HG03175 (cell line): ENCODE measurements around the gene GPR4.
"Not testable (repeated sequence)": the region's sequence is repeated elsewhere in the genome, so short reads cannot be mapped to it uniquely, and the experiment has no call there.

Experiments
- ATAC-seq: cut with Tn5 transposase; IDR thresholded peaks from one replicate; pipeline ENCODE4 v1.9.1; 2021; ENCODE audit warnings: mild to moderate bottlenecking, moderate library complexity; ENCODE audit not compliant: unreplicated experiment

The GPR4 gene

DNA sequence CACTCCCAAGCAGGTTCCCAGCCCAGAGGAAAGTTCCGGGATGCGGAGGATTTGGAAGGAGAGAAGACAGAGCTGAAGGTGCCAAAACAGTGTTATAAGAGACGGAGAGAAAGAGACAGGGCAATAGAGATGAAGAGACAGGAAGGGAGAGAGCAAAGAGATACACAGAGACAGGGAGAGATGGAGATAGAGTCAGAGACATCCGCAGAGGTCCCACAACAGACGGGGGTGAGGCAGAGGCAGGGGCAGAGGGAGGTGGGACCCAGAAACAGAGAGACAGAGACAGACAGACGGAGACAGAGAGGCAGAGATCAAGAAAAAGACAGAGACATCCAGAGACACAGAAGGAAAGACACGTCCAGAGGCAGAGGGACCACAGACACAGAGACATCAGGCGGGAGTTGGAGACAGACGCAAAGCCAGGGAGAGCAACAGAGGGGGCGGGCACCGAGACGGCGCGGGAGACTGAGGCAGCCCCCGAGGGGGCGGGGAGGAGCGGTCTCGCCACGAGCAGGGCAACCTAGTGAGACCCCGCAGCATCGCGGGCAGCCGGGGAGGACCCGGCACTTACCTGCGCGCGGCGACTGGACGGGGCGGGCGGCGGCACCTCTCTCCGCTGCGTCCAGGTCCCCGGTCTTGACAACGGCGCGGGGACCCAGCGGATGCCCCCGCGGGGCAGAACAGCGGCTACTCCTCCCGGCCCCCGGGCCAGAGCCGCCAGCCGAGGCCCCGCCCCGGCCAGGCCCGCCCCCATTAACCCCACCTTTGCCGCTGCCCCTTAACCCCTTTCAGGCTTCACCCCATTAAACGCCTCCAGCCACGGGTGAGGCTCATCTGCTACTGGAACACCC lies at the start of gene GPR4:
TSS of gene GPR4 (minus strand) at position 689 of the 851 bp plus-strand sequence. CDS start 10,346 bp downstream, outside the sequence.
- no peak for ATAC-seq

DNA sequence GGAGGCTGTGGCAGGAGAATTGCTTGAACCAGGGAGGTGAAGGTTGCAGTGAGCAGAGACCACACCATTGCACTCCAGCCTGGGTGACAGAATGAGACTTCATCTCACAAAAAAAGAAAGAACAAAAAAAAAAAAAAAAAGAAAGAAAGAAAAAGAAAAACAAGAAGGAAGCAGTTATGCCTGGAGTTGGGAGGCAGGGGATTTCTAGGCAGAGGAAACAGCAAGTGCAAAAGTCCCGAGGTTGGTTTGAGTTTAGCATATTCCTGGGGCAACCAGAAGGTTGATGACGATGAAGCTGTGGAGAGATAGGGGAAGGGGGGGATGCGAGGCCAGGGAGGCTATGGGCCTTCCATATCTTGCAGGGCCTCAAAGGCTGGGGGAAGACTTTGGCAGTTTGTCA lies 48.7 kb upstream of the GPR4 start:
- ATAC-seq, result no peak

DNA sequence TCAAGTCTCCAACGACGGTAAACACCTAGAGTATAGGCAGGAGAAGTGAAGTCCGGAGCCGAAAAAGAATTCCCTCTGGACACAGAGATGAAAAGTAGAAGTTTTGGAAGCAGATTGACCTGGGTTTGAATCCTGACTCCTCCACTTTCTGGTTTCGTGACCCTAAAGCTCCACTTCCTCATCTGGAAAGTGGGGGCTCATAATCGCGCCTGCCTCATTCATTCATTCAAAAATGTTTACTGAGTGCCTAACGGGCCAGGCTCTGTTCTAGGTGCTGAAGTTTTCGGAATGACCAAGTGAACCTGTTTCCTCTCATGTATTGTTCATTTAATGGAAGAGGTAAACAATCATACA lies 44.3 kb upstream of the GPR4 start:
- ATAC-seq, result no peak

DNA sequence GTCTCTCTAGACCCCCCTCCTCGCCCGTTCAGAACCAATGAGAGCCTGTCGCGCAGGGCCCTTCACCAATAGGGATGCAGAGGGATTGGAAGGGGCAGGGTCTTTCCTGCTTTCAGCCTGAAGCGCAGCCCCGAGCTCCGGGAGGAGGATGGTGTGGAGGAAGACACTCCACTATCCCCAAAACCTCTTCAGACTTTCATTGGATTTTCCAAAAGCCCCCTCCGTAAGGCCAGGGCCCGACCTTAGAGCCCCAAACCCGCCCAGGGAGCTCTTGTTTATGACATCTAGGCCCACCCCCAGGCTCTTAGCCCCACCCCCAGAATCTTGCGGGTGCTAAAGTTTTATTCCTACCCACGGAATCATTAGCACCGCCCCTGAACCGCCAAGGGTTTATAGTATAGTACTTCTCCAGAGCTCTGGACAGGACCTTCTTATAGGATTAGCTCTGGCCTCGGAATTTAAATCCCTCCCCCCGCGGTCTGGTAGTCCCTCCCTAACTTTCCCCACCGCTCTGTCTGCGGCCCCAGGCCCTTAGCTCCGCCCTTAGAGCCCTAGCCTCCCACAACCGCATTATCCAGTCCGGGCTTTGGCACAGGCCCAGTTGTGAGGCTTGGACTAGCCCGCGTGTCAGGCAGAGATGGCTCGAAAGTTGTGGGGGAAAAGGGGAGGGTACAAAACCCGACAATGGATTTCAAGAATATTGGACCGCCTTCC lies 43.8 kb upstream of the GPR4 start:
- ATAC-seq, result no peak

DNA sequence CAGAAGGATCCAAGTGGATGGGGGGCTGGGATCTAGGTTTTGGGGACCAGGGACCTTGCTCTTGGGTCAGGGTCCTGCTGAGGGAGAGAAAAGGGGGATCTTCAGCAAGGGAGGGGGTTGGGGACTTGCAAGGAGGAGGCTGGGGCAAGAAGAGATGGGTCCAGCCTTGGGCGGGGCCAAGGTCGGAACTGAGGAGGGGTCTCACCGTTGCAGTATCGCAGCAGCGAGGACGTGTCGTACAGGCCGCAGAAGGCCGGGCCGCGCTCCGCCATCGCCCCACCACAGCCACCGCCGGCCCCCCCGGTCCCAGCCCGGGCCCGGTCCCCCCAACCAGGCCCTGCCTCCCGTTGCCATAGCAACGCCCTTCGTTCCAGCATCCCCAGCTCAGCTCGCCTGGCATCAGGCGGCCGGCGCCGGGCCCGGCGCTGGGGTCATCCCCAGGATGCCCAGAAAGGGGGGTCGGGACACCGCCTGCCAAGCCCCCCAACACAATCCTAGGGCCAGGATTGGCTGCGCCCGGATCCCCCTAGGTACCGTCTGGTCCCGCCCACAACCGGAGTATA lies 43.1 kb upstream of the GPR4 start:
- ATAC-seq, result no peak

DNA sequence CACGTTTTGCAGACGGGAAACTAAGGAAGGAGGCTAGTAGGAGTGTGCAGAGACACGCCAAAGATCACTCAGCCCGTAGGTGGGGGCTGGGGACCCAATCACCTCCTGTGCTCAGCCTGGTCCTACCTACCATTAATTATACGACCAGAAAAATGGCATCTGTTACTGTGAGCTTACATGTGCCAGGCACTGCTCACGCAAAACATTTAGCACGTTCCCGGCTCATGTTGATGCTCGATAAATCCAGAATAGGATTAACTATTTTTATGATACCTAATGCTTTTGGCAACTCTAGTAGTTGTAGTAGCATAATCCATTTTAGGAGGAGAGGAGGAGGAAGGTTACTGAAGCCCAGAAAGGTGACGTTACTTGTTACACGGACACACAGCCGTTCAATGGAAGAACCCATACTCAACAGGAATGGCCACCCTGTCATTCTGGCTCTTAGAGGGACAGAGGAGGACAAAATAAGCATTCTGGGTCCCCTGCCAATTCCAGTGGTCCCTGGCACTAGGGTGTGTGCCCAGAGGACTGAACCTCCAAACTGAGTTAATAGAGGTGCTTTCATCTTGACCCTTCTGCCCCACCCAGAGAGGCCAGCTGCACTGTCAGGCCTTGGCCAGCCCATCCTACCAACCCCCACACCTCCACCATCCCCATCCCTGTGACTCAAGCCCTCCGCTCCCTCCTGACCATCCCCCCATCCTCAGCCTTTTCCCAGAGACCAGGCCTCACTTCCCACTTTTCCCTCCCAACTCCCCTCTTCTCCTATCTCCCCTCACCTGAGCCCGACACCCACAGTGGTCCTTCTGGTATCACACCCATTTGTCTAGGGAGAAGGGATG lies 42.1 kb upstream of the GPR4 start:
- no peak for ATAC-seq

DNA sequence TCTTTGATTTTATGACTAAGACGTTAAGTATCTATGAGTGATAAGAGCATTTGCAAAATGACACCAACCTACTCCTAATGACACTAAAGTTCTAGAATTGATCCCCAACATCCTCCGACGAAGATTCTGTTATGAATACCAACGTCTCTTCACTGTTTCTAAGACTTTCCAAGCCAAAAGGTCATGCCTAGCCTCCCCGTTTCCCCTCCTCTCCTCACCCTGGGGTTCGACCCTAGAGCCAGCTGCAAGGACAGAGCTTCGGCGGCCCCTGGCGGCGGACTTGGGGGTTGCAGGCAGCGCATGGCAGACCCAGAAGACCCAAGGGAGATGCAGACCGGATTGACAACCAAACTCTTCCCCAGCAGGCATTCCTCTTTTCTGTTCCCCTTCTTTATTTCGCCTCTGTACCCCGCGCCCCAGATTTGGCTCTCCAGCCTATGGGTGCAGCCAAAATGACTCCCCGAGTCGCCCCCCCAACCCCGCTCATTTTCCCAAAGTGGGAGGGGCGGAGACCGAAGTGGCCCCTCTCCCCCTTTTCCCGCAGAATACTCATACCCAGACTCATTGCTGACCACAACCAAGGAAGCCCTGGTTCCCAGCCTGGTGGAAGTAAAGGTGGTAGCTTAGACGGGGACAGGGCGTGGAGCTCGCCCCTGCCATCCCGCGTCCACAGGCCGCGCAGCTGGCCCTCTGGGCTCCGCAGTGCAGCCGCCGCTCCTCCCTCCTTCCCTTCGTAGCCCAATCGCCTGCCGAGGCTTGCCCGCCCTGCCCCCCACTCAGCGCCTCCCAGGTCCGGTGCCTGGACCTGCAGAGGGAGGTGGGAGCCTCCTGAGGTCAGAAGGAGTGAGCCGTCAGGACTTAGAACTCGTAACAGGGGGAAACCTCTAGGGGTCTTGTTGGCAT lies 41.3 kb upstream of the GPR4 start:
- ATAC-seq, result no peak

DNA sequence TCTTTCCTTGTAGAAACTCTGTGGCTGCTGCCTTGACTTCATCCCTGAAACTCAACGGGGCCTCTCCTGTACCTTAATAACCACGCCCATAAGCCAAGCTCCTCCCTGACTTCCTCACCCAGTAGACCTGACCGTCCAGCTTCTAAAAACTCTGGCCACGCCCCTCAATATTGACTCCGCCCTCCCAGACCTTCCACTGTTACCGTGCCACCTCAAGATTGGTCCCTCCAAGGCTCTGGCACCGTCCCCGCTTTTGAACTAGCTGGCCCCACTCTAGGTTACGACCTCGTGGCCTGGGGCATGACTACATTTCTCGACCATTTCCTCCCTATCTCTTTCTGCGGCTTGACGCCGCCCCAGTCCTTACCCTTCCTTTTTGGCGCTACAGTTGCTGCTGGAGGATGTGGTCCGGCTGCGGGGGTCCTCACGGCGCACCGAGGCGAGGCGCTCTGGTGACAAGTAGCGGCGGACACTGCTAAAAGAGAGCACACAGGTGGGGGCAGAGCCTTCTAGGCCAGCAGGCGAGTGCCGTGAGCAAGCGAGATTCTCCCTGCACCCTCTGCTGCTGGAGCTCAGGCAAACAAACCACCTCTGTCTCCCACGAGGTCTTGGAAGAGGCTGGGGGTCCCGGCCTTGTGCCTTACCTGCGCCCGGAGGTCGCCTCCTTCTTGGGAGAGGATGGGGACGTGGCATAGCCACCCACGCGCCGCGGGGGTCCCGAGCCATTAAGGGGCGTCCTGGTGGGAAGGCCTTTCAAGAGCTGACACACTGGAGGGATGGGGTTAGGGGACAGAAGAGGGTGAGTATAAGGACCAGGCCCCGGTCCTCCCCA lies 39.5 kb upstream of the GPR4 start:
- peak; percentile 54 for ATAC-seq

DNA sequence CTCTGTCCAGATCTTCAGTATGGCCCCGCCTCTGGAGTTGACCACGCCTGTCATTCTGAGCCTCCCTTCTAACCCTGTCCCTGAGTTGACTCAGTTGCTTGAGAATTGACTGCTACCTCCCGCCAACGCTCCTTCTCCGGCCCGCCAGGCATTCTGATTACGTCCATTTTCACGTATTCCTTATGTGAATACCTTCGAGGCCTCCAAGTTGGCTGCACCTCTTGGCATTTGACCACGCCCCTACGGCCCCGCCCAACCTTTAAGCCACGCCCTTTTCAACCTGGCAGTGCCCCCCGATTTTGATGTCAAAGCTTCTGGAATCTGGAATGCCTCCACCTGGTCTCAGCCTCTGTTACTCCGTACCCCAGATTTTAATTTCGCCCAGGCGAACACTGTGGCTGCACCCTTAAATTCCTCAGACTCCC lies 38.8 kb upstream of the GPR4 start:
- no peak for ATAC-seq

DNA sequence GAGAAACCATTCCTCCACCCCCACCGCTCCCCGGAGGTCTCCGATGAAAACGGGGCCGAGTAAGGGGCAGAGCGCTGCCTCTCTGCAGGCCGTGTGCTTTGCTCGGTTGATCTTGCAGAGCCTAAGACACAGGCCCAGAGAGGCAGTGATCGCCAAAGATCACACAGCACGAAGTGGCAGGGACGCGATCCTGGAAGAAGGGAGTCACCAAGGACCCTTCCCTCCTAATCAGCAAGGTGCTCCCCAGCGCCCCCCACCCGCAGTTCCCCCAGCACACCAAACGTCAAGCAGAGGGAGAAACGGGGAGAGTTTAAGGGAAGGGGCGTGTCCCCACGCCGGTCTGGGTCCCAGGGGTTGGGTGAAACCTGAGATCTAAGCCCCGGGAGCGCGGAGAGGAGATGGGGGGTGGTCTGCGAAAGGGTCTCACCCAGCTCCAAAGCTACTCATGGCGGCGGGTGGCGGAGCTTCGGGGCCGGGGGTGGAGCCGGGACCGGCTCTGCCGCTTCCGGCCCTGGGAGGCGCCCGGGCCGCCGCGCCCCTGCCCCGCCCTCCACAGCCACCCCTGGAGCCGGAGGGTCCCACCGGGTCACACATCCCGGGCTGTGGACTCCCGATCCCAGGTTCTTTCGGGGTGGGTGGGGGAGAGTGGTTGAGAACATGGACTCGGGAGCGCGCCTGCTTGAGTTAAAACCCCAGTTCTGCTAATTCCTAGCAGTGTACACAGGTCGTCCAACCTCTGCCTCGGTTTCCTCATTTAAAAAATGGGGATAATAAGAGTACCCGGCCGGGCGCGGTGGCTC lies 37.1 kb upstream of the GPR4 start, which contains the start of gene EML2:
TSS of gene EML2 (minus strand) at position 468 of the 800 bp plus-strand sequence. CDS start at position 447, 21 bp downstream.
- no peak for ATAC-seq

DNA sequence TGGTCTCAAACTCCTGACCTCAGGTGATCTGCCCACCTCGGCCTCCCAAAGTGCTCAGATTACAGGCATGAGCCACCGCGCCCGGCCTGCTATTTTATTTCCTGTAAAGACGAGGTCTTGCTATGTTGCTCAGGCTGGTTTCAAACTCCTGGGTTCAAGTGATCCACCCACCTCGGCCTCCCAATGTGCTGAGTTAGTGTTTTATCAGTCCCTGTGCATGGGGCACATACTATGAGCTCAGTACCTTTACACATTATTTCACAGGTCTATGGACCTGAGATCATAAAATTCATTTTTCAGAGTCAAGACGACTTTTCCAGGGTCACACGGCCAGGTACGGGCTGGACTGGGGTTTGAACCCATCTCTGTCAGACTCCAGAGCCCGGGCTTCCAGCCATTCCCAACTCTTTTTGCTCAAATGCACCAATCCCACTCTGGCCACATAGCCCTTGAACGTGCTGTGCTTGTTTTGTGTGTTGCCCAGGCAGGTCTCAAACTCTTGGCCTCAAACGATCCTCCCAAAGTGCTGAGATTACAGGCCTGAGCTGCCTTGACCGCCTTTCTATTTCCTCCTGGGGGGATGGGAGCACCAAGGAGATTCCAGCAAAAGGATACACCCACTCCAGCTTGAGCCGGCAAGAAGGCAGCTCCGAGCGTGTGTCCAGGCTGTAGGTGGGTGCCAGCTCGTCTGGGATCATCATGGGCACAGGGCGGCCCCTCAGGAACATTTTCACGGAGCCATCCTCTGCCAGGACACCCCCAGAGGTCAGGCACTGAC lies 36.1 kb upstream of the GPR4 start:
- ATAC-seq, result no peak

DNA sequence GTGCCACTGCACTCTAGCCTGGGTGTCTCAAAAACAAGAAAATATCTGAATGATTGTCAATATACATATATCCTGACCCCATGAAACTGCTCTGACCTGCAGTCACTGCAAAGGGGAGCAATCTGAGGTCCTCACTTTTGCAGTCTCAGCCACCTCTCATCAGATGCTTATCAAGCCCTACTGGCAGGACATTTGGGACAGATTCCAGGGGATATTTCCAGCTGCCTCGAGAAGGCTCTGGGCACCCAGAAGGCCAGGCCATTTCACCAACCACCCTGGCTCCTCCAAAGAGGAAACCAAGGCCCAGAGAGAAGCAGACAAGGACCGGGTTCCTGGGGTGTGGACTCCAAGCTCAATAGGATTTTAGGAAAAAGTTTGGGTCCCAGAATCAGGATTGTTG lies 34.9 kb upstream of the GPR4 start:
- no peak for ATAC-seq

DNA sequence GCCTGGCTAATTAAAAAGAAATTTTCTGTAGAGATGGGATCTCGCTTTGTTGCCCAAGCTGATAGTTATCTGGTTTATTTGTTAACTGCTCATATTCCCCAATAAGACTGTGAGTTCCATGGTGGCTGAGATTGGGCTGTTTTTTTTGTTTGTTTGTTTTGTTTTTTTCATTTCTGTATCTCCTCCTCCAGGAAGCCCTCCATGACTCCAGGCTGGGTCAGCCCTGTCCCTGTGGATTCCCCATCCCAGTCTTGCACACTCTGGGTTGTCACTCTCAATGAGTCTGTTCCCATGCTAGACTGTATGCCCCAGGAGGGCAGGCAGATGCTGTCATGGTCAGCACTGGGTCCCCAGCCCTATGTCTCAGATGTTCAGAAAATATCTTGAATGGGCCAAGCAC lies 34.3 kb upstream of the GPR4 start:
- no peak for ATAC-seq

DNA sequence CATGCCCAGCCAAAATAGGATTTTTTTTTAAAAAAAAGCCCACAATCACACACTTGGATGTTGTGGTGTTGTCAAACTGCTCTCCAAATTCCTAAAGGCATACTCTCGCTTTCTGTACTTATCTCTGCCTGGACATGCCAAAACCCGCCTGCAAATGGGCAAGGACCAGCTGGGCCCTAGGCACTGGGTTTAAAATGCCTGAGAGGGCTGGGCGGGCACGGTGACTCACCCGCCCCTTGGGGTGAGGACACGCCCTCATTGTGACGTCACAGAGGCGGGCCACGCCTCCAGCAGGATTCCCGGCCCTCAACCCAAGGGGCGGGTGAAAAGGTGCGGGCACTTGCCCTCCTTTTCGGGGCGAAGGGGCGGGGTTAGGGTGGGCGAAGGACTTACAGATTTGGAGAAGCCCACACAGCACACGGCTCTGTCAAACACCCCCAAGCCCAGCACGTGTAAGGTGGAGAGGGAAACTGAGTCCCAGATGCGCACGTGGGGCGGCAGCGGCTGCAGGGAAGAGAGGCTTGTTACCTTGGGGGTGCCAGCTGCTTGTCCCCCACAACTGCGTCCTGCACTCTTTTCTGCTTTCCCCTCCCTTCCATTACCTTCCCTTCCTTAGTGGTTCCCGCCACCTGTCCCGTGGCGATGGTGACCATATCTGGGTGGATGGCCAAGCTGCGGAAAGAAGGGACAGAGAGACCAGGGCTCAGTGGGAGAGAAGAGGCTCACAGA lies 30.6 kb upstream of the GPR4 start:
- ATAC-seq, result no peak

DNA sequence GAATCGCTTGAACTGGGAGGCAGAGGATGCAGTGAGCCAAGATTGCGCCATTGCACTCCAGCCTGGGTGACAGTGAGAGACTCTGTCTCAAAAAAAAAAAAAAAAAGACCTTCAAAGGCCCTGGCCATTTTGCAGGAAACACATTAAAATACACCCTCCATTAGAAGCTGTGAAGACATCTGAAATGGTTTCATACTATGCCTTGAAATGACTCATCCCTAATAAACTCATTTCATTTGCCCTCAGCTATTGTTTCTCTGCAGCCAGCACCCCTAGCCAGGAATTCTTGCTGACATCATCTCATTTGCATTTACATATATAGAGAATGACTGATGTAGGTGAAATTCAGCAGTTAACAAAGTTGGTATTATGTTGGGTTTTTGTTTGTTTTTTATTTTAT lies 28.5 kb upstream of the GPR4 start:
- ATAC-seq, result no peak

DNA sequence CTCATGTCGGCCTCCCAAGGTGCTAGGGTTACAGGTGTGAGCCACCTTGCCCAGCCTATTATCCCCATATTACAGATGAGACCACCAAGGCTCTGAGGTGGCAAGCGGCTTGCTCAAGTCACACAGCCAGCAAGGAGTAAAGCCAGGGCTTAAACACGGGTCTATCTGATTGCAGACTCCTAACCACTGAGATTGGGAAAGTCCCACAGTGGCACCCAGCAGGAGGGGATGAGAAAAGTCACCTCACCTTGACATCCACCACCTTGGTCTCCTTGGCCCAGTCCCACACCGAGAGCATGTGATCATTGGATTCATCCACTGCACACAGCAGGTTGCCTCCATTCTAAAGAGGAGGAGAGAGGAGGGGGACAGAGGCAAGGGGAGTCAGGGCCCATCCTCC lies 27.7 kb upstream of the GPR4 start:
- ATAC-seq, result no peak

DNA sequence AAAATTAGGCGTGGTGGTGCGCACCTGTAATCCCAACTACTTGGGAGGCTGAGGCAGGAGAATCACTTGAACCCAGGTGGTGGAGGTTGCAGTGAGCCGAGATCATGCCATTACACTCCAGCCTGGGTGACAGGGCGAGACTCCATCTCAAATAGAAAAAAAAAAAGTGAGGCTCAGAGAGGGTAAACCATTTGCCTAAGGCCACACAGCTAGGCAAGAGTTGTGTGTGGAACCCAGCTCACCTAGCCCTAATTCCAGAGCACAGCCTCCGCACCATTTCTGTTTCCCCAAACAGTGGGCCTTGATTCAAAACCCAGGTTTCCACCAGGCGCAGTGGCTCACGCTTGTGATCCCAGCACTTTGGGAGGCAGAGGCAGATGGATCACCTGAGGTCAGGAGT lies 26.2 kb upstream of the GPR4 start:
- not testable (repeated sequence) for ATAC-seq
